Liver (tissue), 9 donors: ENCODE measurements around the gene VEPH1. TPM values are rescaled to one million over a fixed set of nuclear protein-coding genes. Genes with fewer than 3 reads are reported as not detected.

Source experiments
- DNase-seq: peaks from one replicate; pipeline ENCODE4 v3.0.0-alpha.2; 2017; ENCODE audit warnings: low spot score
- H3K27ac ChIP-seq, 2 donors: one replicate each; pipeline ENCODE4 v1.7.0; 2013; ENCODE audit warnings: inconsistent platforms in 2 of 2, low read length in 2 of 2, control low read depth in 1 of 2, low read depth in 1 of 2, mild to moderate bottlenecking in 1 of 2
- H3K27me3 ChIP-seq, 4 donors: one replicate each; pipeline versions ENCODE4 v1.6.1 to v1.7.0; 2013; ENCODE audit warnings: low read length in 3 of 4, inconsistent platforms in 1 of 4, mild to moderate bottlenecking in 1 of 4, moderate library complexity in 1 of 4; ENCODE audit not compliant: control insufficient read depth in 4 of 4, insufficient read depth in 4 of 4
- H3K36me3 ChIP-seq, 4 donors: one replicate each; pipeline versions ENCODE4 v1.6.1 to v1.7.0; 2013; ENCODE audit warnings: low read length in 3 of 4, mild to moderate bottlenecking in 3 of 4, low read depth in 1 of 4, moderate library complexity in 1 of 4; ENCODE audit not compliant: control insufficient read depth in 4 of 4, insufficient read depth in 3 of 4
- H3K4me1 ChIP-seq, 4 donors: one replicate each; pipeline versions ENCODE4 v1.6.1 to v1.7.0; 2013; ENCODE audit warnings: low read length in 3 of 4, mild to moderate bottlenecking in 3 of 4, moderate library complexity in 1 of 4; ENCODE audit not compliant: control insufficient read depth in 4 of 4, insufficient read depth in 4 of 4
- H3K4me3 ChIP-seq, 3 donors: one replicate each; pipeline versions ENCODE4 v1.6.1 to v1.7.0; 2013; ENCODE audit warnings: low read length in 3 of 3, control low read depth in 1 of 3, low read depth in 1 of 3, mild to moderate bottlenecking in 1 of 3
- H3K9ac ChIP-seq, 2 donors: one replicate each; pipeline ENCODE4 v1.7.0; 2013; ENCODE audit warnings: low read length in 2 of 2, mild to moderate bottlenecking in 2 of 2, moderate library complexity in 2 of 2, control low read depth in 1 of 2, low read depth in 1 of 2
- H3K9me3 ChIP-seq, 4 donors: one replicate each; pipeline versions ENCODE4 v1.6.1 to v1.7.0; 2013; ENCODE audit warnings: low read length in 3 of 4; ENCODE audit not compliant: control insufficient read depth in 4 of 4
- EGR1 ChIP-seq, 2 donors: IDR thresholded peaks; 2 replicates each; pipeline ENCODE4 v1.6.1; 2016 to 2018; ENCODE audit warnings: antibody characterized with exemption in 2 of 2, low read depth in 2 of 2
- FOXA2 ChIP-seq: IDR thresholded peaks from 2 replicates; pipeline ENCODE4 v1.6.1; 2016; ENCODE audit warnings: antibody characterized with exemption
- GABPA ChIP-seq, 2 donors: IDR thresholded peaks in 1 of 2; conservative IDR thresholded peaks in 1 of 2; 2 replicates each; pipeline ENCODE4 v1.6.1; 2016; ENCODE audit warnings: antibody characterized with exemption in 2 of 2, mild to moderate bottlenecking in 1 of 2, moderate library complexity in 1 of 2
- JUND ChIP-seq, 2 donors: IDR thresholded peaks; 2 replicates each; pipeline ENCODE4 v1.6.1; 2016; ENCODE audit warnings: antibody characterized with exemption in 2 of 2
- NR2F2 ChIP-seq: IDR thresholded peaks from 2 replicates; pipeline ENCODE4 v1.6.1; 2016; ENCODE audit warnings: antibody characterized with exemption
- RXRA ChIP-seq, 2 donors: IDR thresholded peaks; 2 replicates each; pipeline ENCODE4 v1.6.1; 2017 to 2018; ENCODE audit warnings: antibody characterized with exemption in 2 of 2, mild to moderate bottlenecking in 1 of 2
- WGBS: extraction: QIAGEN DNeasy Blood & Tissue Kit; methylation state at CpG from one replicate; pipeline ENCODE4 v1.1.7; 2013; 5-methylcytosine and 5-hydroxymethylcytosine counted together
- polyA plus RNA-seq, 2 donors: library from polyadenylated mRNA; stranded (reverse) in 1 of 2; unstranded in 1 of 2; fragments of 200-250 nt in 1 of 2; fragments of >200 nt in 1 of 2; fragmentation: Nextera tagmentation in 1 of 2; extraction: Ambion mirVana in 1 of 2; gene quantifications; one replicate each; pipeline versions ENCODE4 v1.2.1 to v1.2.3, GENCODE V29; 2013 to 2015
- total RNA-seq, 2 donors: library from RNA; depleted of rRNA; stranded (reverse); fragments of >200 nt; gene quantifications; one replicate each; pipeline ENCODE4 v1.2.3, GENCODE V29; 2014
- TF ChIP-seq, protein P1 (sequence below): IDR thresholded peaks from 2 replicates; pipeline ENCODE4 v1.6.1; 2016; ENCODE audit warnings: antibody characterized with exemption
- TF ChIP-seq, protein P2 (sequence below): IDR thresholded peaks from 2 replicates; pipeline ENCODE4 v1.6.1; 2016; ENCODE audit warnings: antibody characterized with exemption, mild to moderate bottlenecking
- donor health status: healthy.
- donor health status: healthy.
- donor health status: healthy.
- donor health status: healthy.
- donor health status: healthy.

Gene VEPH1
- total and polyA plus RNA-seq, 4 donors, result 0.60 to 3.3 (median 1.2) TPM

DNA sequence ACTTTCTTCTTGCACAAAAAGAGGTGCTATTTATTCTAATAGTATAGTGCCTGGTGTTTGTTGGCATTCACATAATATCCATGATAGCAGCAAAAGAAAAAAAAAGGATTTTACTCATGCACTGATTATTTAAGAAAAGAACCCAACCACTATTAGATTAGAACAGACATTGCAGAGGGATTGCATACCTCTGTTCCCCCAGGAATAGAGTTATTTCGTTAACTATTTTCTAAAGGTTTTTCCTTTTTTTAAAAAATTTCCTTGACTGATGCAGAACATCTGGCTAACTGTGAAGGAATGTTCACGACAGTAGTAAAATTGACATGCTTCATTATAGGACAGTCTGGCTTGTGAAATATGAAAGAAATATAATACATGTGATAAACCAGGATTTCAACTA is 203.1 kb downstream of the VEPH1 start:
- 84% methylated on average over 2 of the region's 2 CpGs for WGBS
- Histone ChIP-seq H3K4me3 (no peak overlapping the region), H3K4me1 (no peaks in the 10 kb centered on the region), H3K9me3 (no peaks in the 10 kb centered on the region), H3K27me3 (no peaks in the 10 kb centered on the region), H3K36me3 (no peaks in the 10 kb centered on the region), H3K9ac (no peak overlapping the region), H3K27ac (no peak overlapping the region)
- no peak for DNase-seq
- TF ChIP-seq EGR1 (IDR thresholded peaks at IDR 0.05; ENCODE audit: low read depth in 2 of 2) (no peak), JUND (IDR thresholded peaks at IDR 0.05) (no peak), RXRA (IDR thresholded peaks at IDR 0.05) (no peak), NR2F2 (no peak)
- TF ChIP-seq, protein P1, sequence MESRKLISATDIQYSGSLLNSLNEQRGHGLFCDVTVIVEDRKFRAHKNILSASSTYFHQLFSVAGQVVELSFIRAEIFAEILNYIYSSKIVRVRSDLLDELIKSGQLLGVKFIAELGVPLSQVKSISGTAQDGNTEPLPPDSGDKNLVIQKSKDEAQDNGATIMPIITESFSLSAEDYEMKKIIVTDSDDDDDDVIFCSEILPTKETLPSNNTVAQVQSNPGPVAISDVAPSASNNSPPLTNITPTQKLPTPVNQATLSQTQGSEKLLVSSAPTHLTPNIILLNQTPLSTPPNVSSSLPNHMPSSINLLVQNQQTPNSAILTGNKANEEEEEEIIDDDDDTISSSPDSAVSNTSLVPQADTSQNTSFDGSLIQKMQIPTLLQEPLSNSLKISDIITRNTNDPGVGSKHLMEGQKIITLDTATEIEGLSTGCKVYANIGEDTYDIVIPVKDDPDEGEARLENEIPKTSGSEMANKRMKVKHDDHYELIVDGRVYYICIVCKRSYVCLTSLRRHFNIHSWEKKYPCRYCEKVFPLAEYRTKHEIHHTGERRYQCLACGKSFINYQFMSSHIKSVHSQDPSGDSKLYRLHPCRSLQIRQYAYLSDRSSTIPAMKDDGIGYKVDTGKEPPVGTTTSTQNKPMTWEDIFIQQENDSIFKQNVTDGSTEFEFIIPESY, result no peak
- TF ChIP-seq, protein P2, sequence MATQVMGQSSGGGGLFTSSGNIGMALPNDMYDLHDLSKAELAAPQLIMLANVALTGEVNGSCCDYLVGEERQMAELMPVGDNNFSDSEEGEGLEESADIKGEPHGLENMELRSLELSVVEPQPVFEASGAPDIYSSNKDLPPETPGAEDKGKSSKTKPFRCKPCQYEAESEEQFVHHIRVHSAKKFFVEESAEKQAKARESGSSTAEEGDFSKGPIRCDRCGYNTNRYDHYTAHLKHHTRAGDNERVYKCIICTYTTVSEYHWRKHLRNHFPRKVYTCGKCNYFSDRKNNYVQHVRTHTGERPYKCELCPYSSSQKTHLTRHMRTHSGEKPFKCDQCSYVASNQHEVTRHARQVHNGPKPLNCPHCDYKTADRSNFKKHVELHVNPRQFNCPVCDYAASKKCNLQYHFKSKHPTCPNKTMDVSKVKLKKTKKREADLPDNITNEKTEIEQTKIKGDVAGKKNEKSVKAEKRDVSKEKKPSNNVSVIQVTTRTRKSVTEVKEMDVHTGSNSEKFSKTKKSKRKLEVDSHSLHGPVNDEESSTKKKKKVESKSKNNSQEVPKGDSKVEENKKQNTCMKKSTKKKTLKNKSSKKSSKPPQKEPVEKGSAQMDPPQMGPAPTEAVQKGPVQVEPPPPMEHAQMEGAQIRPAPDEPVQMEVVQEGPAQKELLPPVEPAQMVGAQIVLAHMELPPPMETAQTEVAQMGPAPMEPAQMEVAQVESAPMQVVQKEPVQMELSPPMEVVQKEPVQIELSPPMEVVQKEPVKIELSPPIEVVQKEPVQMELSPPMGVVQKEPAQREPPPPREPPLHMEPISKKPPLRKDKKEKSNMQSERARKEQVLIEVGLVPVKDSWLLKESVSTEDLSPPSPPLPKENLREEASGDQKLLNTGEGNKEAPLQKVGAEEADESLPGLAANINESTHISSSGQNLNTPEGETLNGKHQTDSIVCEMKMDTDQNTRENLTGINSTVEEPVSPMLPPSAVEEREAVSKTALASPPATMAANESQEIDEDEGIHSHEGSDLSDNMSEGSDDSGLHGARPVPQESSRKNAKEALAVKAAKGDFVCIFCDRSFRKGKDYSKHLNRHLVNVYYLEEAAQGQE, result no peak

DNA sequence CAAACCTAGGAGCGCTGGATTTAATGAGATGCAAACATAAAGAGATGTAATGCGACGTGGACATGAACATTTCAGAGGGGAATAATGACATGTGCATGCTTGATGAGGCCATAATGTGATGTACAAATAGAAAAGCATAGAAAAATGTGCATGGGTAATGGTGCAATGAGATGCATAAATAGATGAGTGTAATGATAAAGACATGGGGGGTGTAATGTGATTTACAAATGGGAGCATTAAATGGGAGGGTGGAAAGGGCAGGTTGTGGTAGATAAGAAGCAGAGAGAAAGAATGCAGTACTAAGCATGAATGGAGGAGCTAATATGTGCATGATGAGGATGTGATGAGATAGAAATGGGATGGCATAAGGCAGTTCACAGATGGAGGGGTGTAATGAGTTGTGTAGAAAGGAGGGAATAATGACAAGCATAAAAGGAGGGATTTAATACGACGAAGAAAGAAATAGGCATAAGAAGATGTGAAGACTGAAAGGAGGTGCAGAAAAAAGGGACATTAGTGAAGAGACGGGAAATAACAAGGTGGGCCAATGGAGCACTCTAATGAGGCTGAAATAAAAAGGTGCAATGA is 205.8 kb downstream of the VEPH1 start:
- H3K27ac ChIP-seq, result no peak overlapping the region
- no peaks in the 10 kb centered on the region for H3K4me1 ChIP-seq
- WGBS, result 82% methylated on average over 6 of the region's 6 CpGs
- no peak for TF ChIP-seq FOXA2
- TF ChIP-seq EGR1 (IDR thresholded peaks at IDR 0.05; ENCODE audit: low read depth in 2 of 2), result no peak
- H3K36me3 ChIP-seq, result no peaks in the 10 kb centered on the region
- H3K9ac ChIP-seq, result no peak overlapping the region
- no peaks in the 10 kb centered on the region for H3K9me3 ChIP-seq
- H3K27me3 ChIP-seq, result no peaks in the 10 kb centered on the region
- H3K4me3 ChIP-seq, result no peak overlapping the region
- no peak for DNase-seq

DNA sequence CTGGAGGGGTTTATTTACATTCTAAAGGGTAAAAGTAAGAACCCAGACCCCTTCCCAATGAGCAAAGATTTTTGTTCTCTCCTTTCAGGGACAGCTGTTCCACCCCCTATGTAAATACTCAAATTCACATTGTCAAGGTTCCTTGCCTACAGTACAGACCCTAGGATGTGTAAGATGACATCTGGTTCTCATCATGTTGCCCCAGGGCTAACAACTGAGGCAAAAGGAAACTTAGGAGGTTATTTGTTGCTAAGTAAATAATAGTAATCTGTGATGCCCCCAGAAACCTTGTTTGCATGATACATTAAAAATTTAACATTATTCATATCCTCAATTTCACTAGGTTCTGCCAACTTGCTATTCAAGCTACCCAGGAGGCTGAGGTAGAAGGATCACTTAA is 208.3 kb downstream of the VEPH1 start:
- no peak overlapping the region for H3K4me3 ChIP-seq
- no peaks in the 10 kb centered on the region for H3K9me3 ChIP-seq
- DNase-seq, result no peak
- no peaks in the 10 kb centered on the region for H3K27me3 ChIP-seq
- H3K9ac ChIP-seq, result no peak overlapping the region
- TF ChIP-seq, protein P1, result no peak
- TF ChIP-seq, protein P2, result no peak
- TF ChIP-seq GABPA (IDR thresholded peaks at IDR 0.05 in 1 of 2, conservative IDR thresholded peaks at IDR 0.05 in 1 of 2), result no peak
- TF ChIP-seq JUND (IDR thresholded peaks at IDR 0.05), result no peak
- no peaks in the 10 kb centered on the region for H3K4me1 ChIP-seq
- no peaks in the 10 kb centered on the region for H3K36me3 ChIP-seq
- no peak overlapping the region for H3K27ac ChIP-seq
